GM21381 (cell line): ENCODE results near the gene ZKSCAN1.
A peak's percentile ranks its signal among the peaks of the same experiment; 100 is the strongest.
"Not testable (repeated sequence)": the region's sequence is repeated elsewhere in the genome, so short reads cannot be mapped to it uniquely, and the experiment has no call there.

ENCODE experiments used
- ATAC-seq: cut with Tn5 transposase; IDR thresholded peaks from one replicate; pipeline ENCODE4 v1.9.1; 2021; ENCODE audit warnings: mild to moderate bottlenecking, moderate library complexity; ENCODE audit not compliant: unreplicated experiment

ZKSCAN1 gene

DNA sequence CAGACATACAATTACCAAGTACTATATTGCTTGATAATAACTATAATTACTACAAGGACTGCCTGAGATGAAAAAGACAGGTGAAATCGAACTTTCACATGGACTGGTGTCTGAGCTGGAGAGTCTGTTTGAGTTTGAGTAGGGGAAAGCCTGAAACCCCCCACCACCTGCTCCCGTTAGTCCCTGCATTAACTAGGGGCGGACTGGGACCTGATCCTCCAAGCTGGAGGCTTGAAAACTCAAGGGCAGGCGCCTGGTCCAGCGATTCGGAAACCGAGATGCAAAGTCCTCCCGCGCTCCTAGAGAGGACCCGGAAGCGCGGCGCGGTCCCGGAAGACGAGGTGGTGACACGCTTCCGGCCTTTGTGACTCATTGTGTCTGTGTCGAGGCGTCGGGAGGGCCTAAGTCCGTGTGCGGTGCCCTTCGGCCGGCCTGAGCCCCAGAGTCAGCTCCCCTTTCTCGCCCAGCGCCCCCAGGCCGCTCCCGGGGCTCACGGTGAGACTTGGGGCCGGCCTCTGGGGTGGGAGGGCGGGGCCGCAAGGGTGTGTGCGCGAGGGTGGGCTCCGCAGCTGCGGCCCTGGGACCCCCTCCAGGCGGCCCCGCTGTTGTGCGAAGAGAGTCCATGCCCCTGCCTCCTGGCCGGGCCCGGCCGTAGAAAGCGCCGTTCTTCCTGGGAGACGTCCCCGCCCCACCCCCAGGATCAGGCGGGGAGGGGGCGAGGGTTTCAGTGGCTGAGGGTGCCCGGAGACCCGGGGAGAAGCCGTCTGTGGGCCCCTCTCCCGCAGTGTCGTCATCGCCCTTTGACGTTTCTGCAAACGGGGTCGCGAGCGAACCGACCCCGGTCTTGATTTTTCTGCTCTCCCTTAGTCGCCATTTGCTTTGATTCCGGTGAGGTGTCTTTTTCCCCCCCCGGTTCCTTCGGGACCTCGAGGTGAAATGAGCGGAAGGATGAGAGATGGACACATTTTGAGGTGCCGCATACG lies at the start of gene ZKSCAN1:
TSS of gene ZKSCAN1 (plus strand) at position 365 of the 983 bp plus-strand sequence. CDS start 7,911 bp downstream, outside the sequence.
- ATAC-seq, result peak; percentile 97

DNA sequence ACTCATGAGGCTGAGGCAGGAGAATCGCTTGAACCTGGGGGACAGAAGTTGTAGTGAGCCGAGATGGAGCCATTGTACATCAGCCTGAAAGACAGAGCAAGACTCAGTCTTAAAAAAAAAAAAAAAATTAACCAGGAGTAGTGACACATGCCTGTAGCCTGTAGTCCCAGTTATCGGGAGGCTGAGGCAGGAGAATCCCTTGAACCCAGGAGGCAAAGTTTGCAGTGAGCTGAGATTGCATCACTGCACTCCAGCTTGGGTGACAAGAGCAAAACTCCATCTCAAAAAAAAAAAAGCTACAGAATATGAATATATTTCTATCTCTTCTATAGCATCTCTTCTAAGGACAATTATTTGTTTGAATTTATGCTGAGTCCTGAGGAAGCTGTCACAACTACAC lies 46.1 kb upstream of the ZKSCAN1 start:
- no peak for ATAC-seq

- ATAC-seq, result not testable (repeated sequence)
Observed at GRCh38 chr7:99969813-99970212, 45.6 kb upstream of the ZKSCAN1 start.

GRCh38 chr7:99971242-99971641 lies 44.2 kb upstream of the ZKSCAN1 start:
- ATAC-seq, result no peak

- not testable (repeated sequence) for ATAC-seq
Observed at GRCh38 chr7:99973817-99974216, 41.6 kb upstream of the ZKSCAN1 start.

DNA sequence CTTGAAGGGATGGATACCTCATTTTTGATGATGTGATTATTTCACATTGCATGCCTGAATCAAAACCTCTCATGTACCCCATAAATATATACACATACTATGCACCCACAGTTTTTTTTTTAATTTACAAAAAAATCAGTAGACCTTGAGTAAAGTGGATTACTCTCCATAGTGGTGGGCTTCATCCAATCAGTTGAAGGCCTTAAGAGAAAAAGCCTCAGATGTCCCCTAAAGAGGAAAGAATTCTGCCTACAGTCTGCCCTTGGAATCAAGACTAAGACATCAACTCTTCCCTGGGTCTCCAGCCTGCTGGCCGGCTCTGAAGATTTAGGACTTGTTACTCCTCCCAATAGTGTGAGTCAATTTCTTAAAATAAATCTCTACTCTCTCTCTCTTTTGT lies 40.7 kb upstream of the ZKSCAN1 start:
- ATAC-seq, result no peak

DNA sequence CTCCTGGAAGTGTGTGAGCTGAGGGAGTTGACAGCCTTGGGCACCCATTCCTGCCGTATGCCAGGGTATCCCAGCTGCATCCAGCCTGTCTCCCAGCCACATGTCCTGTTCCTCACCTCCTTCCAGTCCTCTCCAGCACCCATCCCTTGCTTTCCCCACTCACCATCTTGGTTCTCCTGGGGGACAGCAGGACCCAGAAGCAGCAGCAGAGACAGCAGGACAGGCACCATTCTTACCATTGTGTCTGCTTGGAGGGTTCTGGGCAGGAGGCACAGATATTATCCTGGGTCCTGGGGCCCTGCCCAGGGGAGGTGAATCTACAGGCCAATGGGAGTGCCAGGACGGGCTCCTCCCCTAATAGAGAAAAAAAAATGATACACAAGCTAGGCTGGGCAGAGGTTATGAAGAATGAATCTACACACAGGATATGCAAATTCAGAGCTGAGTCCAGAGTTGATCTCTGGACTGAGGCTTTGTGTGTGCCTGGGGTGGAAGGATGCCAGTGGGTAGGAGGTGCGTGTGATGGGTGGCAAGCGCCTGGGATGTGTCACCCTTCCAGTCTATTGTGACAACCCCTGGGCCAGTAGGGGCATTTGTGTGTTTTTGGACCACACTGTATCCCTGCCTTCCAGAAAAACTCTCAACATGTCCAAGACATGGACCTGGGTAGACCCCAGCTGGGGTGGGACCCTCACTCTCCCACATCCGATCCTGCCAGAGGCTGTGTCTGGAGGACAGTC lies 39.4 kb upstream of the ZKSCAN1 start, which contains the start of gene AZGP1:
TSS of gene AZGP1 (minus strand) at position 250 of the 740 bp plus-strand sequence. CDS start at position 239, 11 bp downstream.
- no peak for ATAC-seq

DNA sequence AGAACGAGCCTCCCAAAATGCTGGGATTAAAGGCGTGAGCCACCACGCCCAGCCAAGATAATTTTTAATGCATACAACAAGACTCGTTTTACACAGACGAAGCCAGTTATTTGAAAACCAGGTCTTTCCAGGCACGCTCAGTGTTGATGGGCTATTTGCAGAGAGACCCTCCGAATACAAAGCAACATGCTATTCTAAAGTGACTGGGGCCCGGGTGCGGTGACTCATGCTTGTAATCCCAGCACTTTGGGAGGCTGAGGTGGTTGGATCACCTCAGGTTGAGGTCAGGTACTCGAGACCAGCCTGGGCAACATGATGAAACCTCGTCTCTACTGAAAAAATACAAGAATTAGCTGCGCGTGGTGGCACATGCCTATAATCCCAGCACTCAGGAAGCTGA lies 38.8 kb upstream of the ZKSCAN1 start:
- no peak for ATAC-seq

DNA sequence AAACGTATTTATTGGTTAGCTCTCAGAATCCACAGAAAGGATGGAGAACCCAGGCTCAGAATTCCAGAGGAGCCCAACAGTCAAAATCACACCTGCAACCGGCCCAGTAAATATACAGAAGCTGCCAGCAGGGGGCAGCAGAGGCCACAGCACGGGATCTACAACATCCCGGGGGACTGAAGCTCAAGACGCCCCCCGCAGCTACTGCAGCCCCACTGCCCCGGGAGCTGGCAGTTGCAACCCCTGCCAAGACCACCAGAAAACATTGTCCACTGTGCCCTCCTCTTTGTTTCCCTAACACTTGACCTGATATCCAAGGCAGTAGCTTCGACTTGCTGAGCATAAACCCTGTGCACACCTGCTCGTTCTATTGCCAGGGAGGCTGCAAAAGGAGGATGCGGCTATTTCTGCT lies 35.6 kb upstream of the ZKSCAN1 start:
- not testable (repeated sequence) for ATAC-seq

DNA sequence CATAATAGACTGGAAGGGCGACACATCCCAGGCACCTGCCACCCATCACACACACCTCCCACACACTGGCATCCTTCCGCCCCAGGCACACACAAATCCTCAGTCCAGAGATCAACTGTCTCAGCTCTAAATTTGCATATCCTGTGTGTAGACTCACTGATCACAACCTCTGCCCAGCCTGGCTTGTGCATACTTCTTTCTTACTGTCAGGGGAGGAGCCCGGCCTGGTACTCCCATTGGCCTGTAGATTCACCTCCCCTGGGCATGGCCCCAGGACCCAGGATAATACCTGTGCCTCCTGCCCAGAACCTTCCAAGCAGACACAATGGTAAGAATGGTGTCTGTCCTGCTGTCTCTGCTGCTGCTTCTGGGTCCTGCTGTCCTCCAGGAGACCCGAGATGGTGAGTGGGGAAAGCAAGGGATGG lies 34.9 kb upstream of the ZKSCAN1 start:
- not testable (repeated sequence) for ATAC-seq

- ATAC-seq, result not testable (repeated sequence)
Observed at GRCh38 chr7:99981066-99981465, 34.3 kb upstream of the ZKSCAN1 start.

DNA sequence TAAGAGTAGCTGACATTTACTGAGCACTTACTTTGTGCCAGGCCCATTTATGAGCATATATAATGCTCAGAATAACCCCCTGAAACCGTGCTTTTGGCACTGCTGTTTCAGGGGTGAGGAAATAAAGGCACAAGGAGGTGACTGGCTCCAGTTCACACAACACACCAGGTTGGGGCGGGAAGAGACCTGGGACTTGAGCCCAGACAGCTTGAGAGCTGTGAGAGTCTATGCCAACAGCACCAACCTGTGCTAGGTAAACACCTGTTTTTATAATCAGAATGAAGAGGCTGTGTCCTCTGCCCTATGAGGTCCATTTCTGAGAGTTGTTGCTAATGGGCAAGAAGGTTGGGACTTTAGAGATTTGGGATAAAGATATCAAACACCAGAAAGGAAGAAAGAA lies 30.8 kb upstream of the ZKSCAN1 start:
- no peak for ATAC-seq

GRCh38 chr7:99987306-99987705 lies 28.1 kb upstream of the ZKSCAN1 start:
- not testable (repeated sequence) for ATAC-seq

DNA sequence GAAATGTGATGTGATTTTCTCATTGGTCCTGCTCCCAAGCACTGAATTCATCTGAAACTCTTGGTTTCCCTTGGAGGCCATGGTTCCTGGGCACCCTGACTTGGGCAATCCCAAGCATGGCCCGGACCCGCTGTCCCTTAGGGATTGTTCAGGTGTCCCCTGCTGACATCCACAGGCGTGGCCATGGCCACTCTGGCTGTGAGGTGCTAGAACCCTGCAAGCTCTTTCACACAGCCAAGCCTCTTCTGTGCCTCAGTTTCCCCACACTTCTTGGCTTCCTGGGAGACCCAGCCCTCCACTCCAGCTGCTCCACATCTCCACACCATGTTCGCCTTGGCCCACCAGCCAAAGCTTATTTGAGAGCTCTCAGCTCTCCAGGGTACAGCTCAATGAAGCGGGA lies 27.6 kb upstream of the ZKSCAN1 start:
- ATAC-seq, result no peak

DNA sequence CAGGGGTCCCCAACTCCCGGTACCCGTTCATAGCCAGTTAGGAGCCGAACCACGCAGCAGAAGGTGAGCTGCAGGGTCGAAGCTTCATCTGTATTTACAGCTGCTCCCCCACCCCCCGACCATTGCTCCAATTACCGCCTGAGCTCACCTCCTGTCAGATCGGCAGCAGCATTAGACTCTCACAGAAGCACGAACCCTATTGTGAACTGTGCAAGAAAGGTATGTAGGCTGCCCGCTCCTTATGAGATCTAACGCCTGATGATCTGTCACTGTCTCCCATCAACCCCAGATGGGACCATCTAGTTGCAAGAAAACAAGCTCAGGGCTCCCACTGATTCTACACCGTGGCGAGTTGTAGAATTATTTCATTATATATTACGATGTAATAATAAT lies 24.9 kb upstream of the ZKSCAN1 start:
- no peak for ATAC-seq

GRCh38 chr7:99991543-99991942 lies 23.9 kb upstream of the ZKSCAN1 start:
- ATAC-seq, result not testable (repeated sequence)

DNA sequence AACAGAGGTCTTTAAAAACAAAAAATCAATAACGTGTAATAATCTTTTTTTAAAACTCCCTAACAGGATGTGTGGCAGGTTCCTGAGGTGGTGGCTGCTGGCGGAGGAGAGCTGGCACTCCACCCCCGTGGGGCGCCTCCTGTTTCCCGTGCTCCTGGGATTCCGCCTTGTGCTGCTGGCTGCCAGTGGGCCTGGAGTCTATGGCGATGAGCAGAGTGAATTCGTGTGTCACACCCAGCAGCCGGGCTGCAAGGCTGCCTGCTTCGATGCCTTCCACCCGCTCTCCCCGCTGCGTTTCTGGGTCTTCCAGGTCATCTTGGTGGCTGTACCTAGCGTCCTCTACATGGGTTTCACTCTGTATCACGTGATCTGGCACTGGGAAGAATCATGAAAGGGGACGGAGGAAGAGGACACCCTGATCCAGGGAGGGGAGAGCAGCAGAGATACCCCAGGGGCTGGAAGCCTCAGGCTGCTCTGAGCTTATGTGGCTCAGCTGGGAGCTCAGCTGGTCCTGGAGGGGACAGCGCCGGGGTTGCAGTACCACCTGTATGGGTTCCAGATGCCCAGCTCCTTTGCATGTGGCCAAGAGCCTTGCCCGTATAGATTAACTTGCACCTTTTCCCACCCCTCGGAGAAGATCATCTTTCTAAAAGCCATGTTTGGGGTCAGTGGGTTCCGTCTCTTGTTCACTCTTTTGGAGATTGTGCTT lies 22.9 kb upstream of the ZKSCAN1 start:
- ATAC-seq, result no peak

- ATAC-seq, result no peak
Observed at GRCh38 chr7:99994819-99995218, 20.6 kb upstream of the ZKSCAN1 start.

GRCh38 chr7:99996755-99997544 lies 18.4 kb upstream of the ZKSCAN1 start:
- no peak for ATAC-seq

DNA sequence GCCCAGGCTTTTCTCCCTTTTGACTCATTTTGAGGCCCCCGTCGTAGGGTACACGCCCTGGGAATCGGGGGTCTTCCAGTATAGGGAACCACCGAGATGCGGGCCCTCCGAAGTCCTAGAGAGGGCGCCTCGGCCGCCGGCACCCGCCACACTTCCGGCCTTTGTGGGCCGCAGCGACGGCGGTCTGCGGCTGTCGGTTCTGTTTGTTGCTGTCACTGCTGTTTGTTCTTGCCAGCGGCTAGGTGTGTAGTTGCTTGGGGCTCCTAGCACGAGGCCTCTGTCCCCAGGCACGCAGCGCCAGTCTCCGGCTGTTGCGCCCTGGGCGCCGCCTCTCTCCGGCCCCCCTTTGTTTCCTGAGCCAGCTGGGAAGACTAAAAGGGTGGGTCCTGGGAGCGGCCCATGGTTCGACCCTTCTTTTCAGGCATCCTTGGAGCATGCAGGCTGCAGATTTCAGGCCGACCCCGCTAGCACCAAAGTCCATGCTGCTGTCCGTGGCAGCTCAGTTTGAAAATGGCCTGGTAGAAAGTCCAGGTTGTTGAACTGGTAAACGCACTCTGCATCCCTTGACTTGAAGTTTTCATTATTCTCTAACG lies 17.8 kb upstream of the ZKSCAN1 start:
- ATAC-seq, result peak; percentile 46
